Measurements from ENCODE around the gene CFAP70.
"Not testable (repeated sequence)": the region's sequence is repeated elsewhere in the genome, so short reads cannot be mapped to it uniquely, and the experiment has no call there.

Gene CFAP70

GRCh38 chr10:73358331-73359279, at the start of gene CFAP70:
Gene CFAP70, minus strand, starts transcription at chr10:73358864. Its CDS starts 4,068 bp downstream, at chr10:73354796.
- Mint-ChIP-seq H3K4me1 (peaks cover 15% of the 10 kb centered on the region), H3K36me3 (peaks cover 12% of the 10 kb centered on the region), H3K4me3 (peak within 1 kb of the TSS; percentile 96), H3K9me3 (no peaks in the 10 kb centered on the region), H3K27ac (peak within 1 kb of the TSS; percentile 98)
- DNase-seq (ENCODE audit: low spot score in 2 of 2) = peak; percentile 84 to 92
- ATAC-seq = peak; percentile 98

GRCh38 chr10:73408061-73408460, 49.4 kb upstream of the CFAP70 start:
- no peak overlapping the region for H3K4me3 Mint-ChIP-seq
- DNase-seq (ENCODE audit: low spot score in 2 of 2) (no peak), ATAC-seq (no peak)
- H3K36me3 Mint-ChIP-seq = peaks cover 46% of the 10 kb centered on the region
- no peak overlapping the region for H3K27ac Mint-ChIP-seq
- H3K9me3 Mint-ChIP-seq = no peaks in the 10 kb centered on the region
- H3K4me1 Mint-ChIP-seq = peaks cover 76% of the 10 kb centered on the region

GRCh38 chr10:73407495-73407894, 48.8 kb upstream of the CFAP70 start:
- ATAC-seq (no peak), DNase-seq (ENCODE audit: low spot score in 2 of 2) (no peak)
- Mint-ChIP-seq H3K9me3 (no peaks in the 10 kb centered on the region), H3K4me1 (peaks cover 76% of the 10 kb centered on the region), H3K27ac (no peak overlapping the region), H3K36me3 (peaks cover 41% of the 10 kb centered on the region), H3K4me3 (no peak overlapping the region)

GRCh38 chr10:73406846-73407245, 48.2 kb upstream of the CFAP70 start:
- Mint-ChIP-seq H3K36me3 (peaks cover 36% of the 10 kb centered on the region), H3K27ac (no peak overlapping the region), H3K9me3 (no peaks in the 10 kb centered on the region), H3K4me1 (peaks cover 73% of the 10 kb centered on the region), H3K4me3 (no peak overlapping the region)
- DNase-seq (ENCODE audit: low spot score in 2 of 2) = no peak
- ATAC-seq = no peak

GRCh38 chr10:73405556-73405955, 46.9 kb upstream of the CFAP70 start:
- no peak for ATAC-seq
- no peak overlapping the region for H3K4me3 Mint-ChIP-seq
- H3K9me3 Mint-ChIP-seq = no peaks in the 10 kb centered on the region
- peaks cover 62% of the 10 kb centered on the region for H3K4me1 Mint-ChIP-seq
- no peak for DNase-seq (ENCODE audit: low spot score in 2 of 2)
- no peak overlapping the region for H3K27ac Mint-ChIP-seq
- H3K36me3 Mint-ChIP-seq = peaks cover 32% of the 10 kb centered on the region

GRCh38 chr10:73404690-73405089, 46.0 kb upstream of the CFAP70 start:
- Mint-ChIP-seq H3K27ac (no peak overlapping the region), H3K4me3 (no peak overlapping the region), H3K4me1 (peaks cover 54% of the 10 kb centered on the region), H3K36me3 (peaks cover 27% of the 10 kb centered on the region), H3K9me3 (no peaks in the 10 kb centered on the region)
- ATAC-seq = no peak
- no peak for DNase-seq (ENCODE audit: low spot score in 2 of 2)

- DNase-seq (ENCODE audit: low spot score in 2 of 2) = no peak
- H3K4me3 Mint-ChIP-seq = no peak overlapping the region
- H3K4me1 Mint-ChIP-seq = peaks cover 27% of the 10 kb centered on the region
- no peak for ATAC-seq
- no peaks in the 10 kb centered on the region for H3K9me3 Mint-ChIP-seq
- H3K36me3 Mint-ChIP-seq = peaks cover 26% of the 10 kb centered on the region
- H3K27ac Mint-ChIP-seq = no peak overlapping the region
These were observed 43.0 kb upstream of the CFAP70 start for GRCh38 chr10:73401636-73402035.

GRCh38 chr10:73399063-73399462, 40.4 kb upstream of the CFAP70 start:
- no peak for ATAC-seq
- no peaks in the 10 kb centered on the region for H3K9me3 Mint-ChIP-seq
- H3K4me1 Mint-ChIP-seq = peaks cover 13% of the 10 kb centered on the region
- no peak overlapping the region for H3K27ac Mint-ChIP-seq
- peaks cover 50% of the 10 kb centered on the region for H3K36me3 Mint-ChIP-seq
- DNase-seq (ENCODE audit: low spot score in 2 of 2) = no peak
- H3K4me3 Mint-ChIP-seq = no peak overlapping the region

GRCh38 chr10:73398024-73398423, 39.4 kb upstream of the CFAP70 start:
- Mint-ChIP-seq H3K4me3 (no peak overlapping the region), H3K27ac (no peak overlapping the region), H3K9me3 (no peaks in the 10 kb centered on the region), H3K36me3 (peaks cover 61% of the 10 kb centered on the region), H3K4me1 (peaks cover 5% of the 10 kb centered on the region)
- DNase-seq (ENCODE audit: low spot score in 2 of 2) = no peak
- no peak for ATAC-seq

- H3K4me3 Mint-ChIP-seq; H3K4me1 Mint-ChIP-seq; H3K27ac Mint-ChIP-seq; H3K9me3 Mint-ChIP-seq; ATAC-seq; DNase-seq (ENCODE audit: low spot score in 2 of 2): not testable (repeated sequence)
- peaks cover 90% of the 10 kb centered on the region for H3K36me3 Mint-ChIP-seq
These were observed 35.7 kb upstream of the CFAP70 start for GRCh38 chr10:73394325-73394724.

GRCh38 chr10:73388228-73388627, 29.6 kb upstream of the CFAP70 start:
- ATAC-seq = no peak
- H3K4me3 Mint-ChIP-seq = no peak overlapping the region
- H3K27ac Mint-ChIP-seq = no peak overlapping the region
- no peak for DNase-seq (ENCODE audit: low spot score in 2 of 2)
- no peaks in the 10 kb centered on the region for H3K9me3 Mint-ChIP-seq
- H3K36me3 Mint-ChIP-seq = peaks cover 100% of the 10 kb centered on the region
- H3K4me1 Mint-ChIP-seq = peaks cover 9% of the 10 kb centered on the region

GRCh38 chr10:73386583-73386982, 27.9 kb upstream of the CFAP70 start:
- no peak overlapping the region for H3K4me3 Mint-ChIP-seq
- H3K36me3 Mint-ChIP-seq = peaks cover 100% of the 10 kb centered on the region
- peaks cover 5% of the 10 kb centered on the region for H3K4me1 Mint-ChIP-seq

GRCh38 chr10:73379064-73379748, 20.5 kb upstream of the CFAP70 start:
- no peak overlapping the region for H3K4me3 Mint-ChIP-seq
- no peak for ATAC-seq
- H3K4me1 Mint-ChIP-seq = peaks cover 6% of the 10 kb centered on the region
- peak overlapping the region; percentile 86 for H3K27ac Mint-ChIP-seq
- H3K36me3 Mint-ChIP-seq = peaks cover 100% of the 10 kb centered on the region
- no peaks in the 10 kb centered on the region for H3K9me3 Mint-ChIP-seq
- DNase-seq (ENCODE audit: low spot score in 2 of 2) = no peak

More at GRCh38 chr10:73386583-73386982, 27.9 kb upstream of the CFAP70 start:
- Mint-ChIP-seq H3K27ac (no peak overlapping the region), H3K9me3 (no peaks in the 10 kb centered on the region)
- DNase-seq (ENCODE audit: low spot score in 2 of 2) (no peak), ATAC-seq (no peak)

- DNase-seq (ENCODE audit: low spot score in 2 of 2) (no peak), ATAC-seq (no peak)
- H3K27ac Mint-ChIP-seq = no peak overlapping the region
- H3K9me3 Mint-ChIP-seq = no peaks in the 10 kb centered on the region
- H3K4me1 Mint-ChIP-seq = peaks cover 6% of the 10 kb centered on the region
- peaks cover 100% of the 10 kb centered on the region for H3K36me3 Mint-ChIP-seq
- H3K4me3 Mint-ChIP-seq = no peak overlapping the region
These were observed 18.0 kb upstream of the CFAP70 start for GRCh38 chr10:73376679-73377078.

- H3K36me3 Mint-ChIP-seq = peaks cover 86% of the 10 kb centered on the region
These were observed 9.6 kb upstream of the CFAP70 start for GRCh38 chr10:73368238-73368637.

More at GRCh38 chr10:73368238-73368637, 9.6 kb upstream of the CFAP70 start:
- peaks cover 6% of the 10 kb centered on the region for H3K4me1 Mint-ChIP-seq
- DNase-seq (ENCODE audit: low spot score in 2 of 2) = no peak
- peak; percentile 96 for ATAC-seq
- H3K27ac Mint-ChIP-seq = no peak overlapping the region
- no peak overlapping the region for H3K4me3 Mint-ChIP-seq
- no peaks in the 10 kb centered on the region for H3K9me3 Mint-ChIP-seq

Measured in stimulated activated effector memory CD8-positive, alpha-beta T cell treated with anti-CD3 and anti-CD28 coated beads, Interleukin-12 subunit alpha, Interleukin-12 subunit beta, amount 100 ng/mL, for 72 hours (primary cell).